ENCODE measurements around the gene TMBIM1. TPM values are rescaled to one million over a fixed set of nuclear protein-coding genes. Genes with fewer than 3 reads are reported as not detected.

TMBIM1 gene
- total RNA-seq, 1 experiment from 2014 or later = 114 TPM

DNA sequence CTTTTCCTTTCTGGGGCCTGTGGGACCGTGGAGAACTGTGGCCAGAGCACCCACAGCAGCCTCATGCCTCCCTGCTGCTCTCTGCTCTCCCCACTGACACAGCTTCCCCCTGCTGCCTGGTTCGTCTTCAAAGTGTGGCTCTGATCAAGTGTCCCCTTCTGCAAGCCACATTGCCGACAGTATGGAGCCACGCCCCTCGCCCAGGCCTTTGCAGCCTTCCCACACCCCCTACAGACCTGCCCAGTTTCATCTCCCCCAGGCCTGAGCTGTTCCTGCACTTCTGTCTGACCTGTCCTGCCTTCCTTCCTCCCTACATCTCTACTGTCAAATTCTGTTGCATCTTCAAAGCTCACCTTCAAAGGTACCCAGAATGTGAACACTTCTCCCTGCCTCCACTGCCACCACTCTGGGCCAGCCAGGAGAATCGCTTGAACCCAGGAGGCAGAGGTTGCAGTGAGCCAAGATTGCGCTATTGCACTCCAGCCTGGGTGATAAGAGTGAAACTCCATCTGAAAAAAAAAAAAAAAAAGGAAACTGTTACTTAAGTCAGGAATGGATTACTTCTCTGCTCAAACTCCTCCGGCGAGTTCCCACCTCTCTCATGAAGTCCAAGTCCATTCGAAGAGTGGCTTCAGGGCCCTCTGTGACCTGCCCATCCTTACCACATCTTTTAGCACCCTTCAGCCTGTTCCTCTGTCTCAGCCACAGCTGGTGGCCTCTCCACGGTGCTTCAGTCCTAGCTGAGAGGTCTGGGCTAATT lies 35.3 kb upstream of the TMBIM1 start:
- intact Hi-C loops (cut with micrococcal nuclease; ENCODE audit: unreplicated experiment) = no loop called here
- Histone ChIP-seq H3K9me3 (ENCODE audit: control insufficient read depth, insufficient read depth, low read depth, low read length) (no peaks in the 10 kb centered on the region), H3K4me3 (ENCODE audit: low read depth in 2 of 2, low read length in 2 of 2) (no peak overlapping the region), H3K36me3 (ENCODE audit: control insufficient read depth, insufficient read depth, low read length) (no peaks in the 10 kb centered on the region), H3K27me3 (ENCODE audit: control insufficient read depth, insufficient read depth, low read length) (no peaks in the 10 kb centered on the region), H3K4me1 (ENCODE audit: control insufficient read depth, insufficient read depth, low read length) (peaks cover 8% of the 10 kb centered on the region), H3K27ac (ENCODE audit: low read length) (no peak overlapping the region)
- no peak for DNase-seq (ENCODE audit: low read depth, low spot score)
- no TSS peak for BruUV-seq (replicated peaks)
- ChIA-PET CTCF (no interaction called here), POLR2A (no interaction called here)
- TF ChIP-seq TCF7L2 (IDR thresholded peaks at IDR 0.05; ENCODE audit: low read depth, low read length) (no peak), POLR2AphosphoS5 (IDR thresholded peaks at IDR 0.05; ENCODE audit: low read depth, low read length) (no peak), SIN3A (IDR thresholded peaks at IDR 0.05; ENCODE audit: borderline replicate concordance, insufficient read depth, low read depth, low read length) (no peak)
- TF ChIP-seq, protein P1, sequence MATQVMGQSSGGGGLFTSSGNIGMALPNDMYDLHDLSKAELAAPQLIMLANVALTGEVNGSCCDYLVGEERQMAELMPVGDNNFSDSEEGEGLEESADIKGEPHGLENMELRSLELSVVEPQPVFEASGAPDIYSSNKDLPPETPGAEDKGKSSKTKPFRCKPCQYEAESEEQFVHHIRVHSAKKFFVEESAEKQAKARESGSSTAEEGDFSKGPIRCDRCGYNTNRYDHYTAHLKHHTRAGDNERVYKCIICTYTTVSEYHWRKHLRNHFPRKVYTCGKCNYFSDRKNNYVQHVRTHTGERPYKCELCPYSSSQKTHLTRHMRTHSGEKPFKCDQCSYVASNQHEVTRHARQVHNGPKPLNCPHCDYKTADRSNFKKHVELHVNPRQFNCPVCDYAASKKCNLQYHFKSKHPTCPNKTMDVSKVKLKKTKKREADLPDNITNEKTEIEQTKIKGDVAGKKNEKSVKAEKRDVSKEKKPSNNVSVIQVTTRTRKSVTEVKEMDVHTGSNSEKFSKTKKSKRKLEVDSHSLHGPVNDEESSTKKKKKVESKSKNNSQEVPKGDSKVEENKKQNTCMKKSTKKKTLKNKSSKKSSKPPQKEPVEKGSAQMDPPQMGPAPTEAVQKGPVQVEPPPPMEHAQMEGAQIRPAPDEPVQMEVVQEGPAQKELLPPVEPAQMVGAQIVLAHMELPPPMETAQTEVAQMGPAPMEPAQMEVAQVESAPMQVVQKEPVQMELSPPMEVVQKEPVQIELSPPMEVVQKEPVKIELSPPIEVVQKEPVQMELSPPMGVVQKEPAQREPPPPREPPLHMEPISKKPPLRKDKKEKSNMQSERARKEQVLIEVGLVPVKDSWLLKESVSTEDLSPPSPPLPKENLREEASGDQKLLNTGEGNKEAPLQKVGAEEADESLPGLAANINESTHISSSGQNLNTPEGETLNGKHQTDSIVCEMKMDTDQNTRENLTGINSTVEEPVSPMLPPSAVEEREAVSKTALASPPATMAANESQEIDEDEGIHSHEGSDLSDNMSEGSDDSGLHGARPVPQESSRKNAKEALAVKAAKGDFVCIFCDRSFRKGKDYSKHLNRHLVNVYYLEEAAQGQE (IDR thresholded peaks at IDR 0.05; ENCODE audit: insufficient read depth in 1 of 2, low read depth in 2 of 2, low read length in 1 of 2) = no peak
- TF ChIP-seq, protein P2, sequence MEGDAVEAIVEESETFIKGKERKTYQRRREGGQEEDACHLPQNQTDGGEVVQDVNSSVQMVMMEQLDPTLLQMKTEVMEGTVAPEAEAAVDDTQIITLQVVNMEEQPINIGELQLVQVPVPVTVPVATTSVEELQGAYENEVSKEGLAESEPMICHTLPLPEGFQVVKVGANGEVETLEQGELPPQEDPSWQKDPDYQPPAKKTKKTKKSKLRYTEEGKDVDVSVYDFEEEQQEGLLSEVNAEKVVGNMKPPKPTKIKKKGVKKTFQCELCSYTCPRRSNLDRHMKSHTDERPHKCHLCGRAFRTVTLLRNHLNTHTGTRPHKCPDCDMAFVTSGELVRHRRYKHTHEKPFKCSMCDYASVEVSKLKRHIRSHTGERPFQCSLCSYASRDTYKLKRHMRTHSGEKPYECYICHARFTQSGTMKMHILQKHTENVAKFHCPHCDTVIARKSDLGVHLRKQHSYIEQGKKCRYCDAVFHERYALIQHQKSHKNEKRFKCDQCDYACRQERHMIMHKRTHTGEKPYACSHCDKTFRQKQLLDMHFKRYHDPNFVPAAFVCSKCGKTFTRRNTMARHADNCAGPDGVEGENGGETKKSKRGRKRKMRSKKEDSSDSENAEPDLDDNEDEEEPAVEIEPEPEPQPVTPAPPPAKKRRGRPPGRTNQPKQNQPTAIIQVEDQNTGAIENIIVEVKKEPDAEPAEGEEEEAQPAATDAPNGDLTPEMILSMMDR (IDR thresholded peaks at IDR 0.05) = no peak
- in situ Hi-C loops (cut with HindIII; ENCODE audit: low pct_unique_long_range_greater_than_20kb, low sequenced_read_pairs) = no loop called here
- no peak for ATAC-seq

DNA sequence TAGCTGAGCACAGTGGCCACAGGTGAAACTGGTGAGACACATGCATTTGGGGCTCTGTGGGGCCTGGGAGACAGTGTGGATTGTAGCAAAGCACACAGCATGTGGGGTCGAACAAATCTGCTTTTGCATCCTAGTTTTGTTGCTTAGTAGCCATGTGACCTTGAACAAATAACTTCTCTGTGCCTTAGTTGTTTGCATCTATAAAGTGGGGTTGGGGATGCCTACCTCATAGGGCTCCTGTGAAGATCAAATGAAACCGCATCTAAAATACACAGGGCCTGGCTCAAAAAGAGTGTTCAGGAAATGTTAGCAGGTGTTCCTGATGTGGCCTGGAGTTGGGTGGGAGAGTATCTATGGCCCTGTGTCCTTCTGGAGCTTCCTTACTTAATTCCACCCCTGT lies 34.0 kb upstream of the TMBIM1 start:
- H3K4me1 ChIP-seq (ENCODE audit: control insufficient read depth, insufficient read depth, low read length) = peaks cover 13% of the 10 kb centered on the region
- BruUV-seq (replicated peaks) = no TSS peak
- no peaks in the 10 kb centered on the region for H3K9me3 ChIP-seq (ENCODE audit: control insufficient read depth, insufficient read depth, low read depth, low read length)
- ChIA-PET POLR2A (no interaction called here), CTCF (no interaction called here)
- H3K27ac ChIP-seq (ENCODE audit: low read length) = no peak overlapping the region
- DNase-seq (ENCODE audit: low read depth, low spot score) = no peak
- H3K4me3 ChIP-seq (ENCODE audit: low read depth in 2 of 2, low read length in 2 of 2) = no peak overlapping the region
- H3K27me3 ChIP-seq (ENCODE audit: control insufficient read depth, insufficient read depth, low read length) = no peaks in the 10 kb centered on the region
- no peak for TF ChIP-seq TCF7L2 (IDR thresholded peaks at IDR 0.05; ENCODE audit: low read depth, low read length)
- TF ChIP-seq, protein P1 (IDR thresholded peaks at IDR 0.05; ENCODE audit: insufficient read depth in 1 of 2, low read depth in 2 of 2, low read length in 1 of 2) = no peak
- TF ChIP-seq POLR2AphosphoS5 (IDR thresholded peaks at IDR 0.05; ENCODE audit: low read depth, low read length) = no peak
- TF ChIP-seq, protein P2 (IDR thresholded peaks at IDR 0.05) = no peak
- no peak for TF ChIP-seq SIN3A (IDR thresholded peaks at IDR 0.05; ENCODE audit: borderline replicate concordance, insufficient read depth, low read depth, low read length)
- in situ Hi-C loops (cut with HindIII; ENCODE audit: low pct_unique_long_range_greater_than_20kb, low sequenced_read_pairs) (no loop called here), intact Hi-C loops (cut with micrococcal nuclease; ENCODE audit: unreplicated experiment) (no loop called here)
- no peak for ATAC-seq
- no peaks in the 10 kb centered on the region for H3K36me3 ChIP-seq (ENCODE audit: control insufficient read depth, insufficient read depth, low read length)
